Measurements from ENCODE around the gene HCST.
"Not testable (repeated sequence)": the region's sequence is repeated elsewhere in the genome, so short reads cannot be mapped to it uniquely, and the experiment has no call there.

HCST gene

DNA sequence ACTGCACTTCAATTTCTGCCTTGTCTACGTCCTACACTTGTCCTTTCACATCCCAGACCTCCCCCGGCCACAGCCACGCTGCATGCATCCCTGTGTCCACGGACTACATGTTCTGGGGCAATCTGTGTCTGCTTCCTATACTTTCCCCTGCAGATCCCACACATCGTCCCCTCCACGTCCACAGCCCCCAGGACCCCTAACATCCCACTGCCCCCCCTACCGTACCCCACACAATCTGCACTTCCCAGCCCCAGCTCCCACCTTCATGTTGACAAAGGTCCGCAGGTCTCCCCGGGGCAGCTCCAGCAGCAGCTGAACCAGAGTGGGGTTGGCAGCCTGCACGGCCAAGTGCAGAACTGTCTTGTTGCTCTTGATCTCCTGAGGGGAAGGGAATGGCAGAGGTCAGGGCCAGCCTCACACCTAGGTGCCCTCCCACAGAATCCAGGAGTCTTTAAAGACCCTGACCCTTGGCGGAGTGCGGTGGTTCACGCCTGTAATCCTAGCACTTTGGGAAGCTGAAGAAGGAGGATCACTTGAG lies 12.1 kb upstream of the HCST start:
- H3K4me3 Mint-ChIP-seq = no peak overlapping the region

DNA sequence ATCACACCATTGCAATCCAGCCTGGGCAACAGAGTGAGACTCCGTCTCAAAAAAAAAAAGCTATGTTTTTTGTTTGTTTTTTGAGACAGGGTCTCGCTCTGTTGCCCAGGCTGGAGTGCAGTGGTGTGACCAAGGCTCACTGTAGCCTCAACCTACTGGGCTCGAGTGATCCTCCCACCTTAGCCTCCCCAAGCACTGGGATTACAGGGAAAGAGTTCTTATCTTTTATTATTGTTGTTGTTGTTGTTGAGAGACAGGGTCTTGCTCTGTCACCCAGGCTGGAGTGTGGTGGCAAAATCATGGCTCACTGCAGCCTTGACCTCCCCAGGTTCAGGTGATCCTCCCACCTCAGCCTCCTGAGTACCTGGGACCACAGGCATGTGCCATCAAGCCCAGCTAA lies 10.5 kb upstream of the HCST start:
- H3K27ac Mint-ChIP-seq; H3K9me3 Mint-ChIP-seq (ENCODE audit: low read depth); H3K27me3 Mint-ChIP-seq; H3K4me3 Mint-ChIP-seq: not testable (repeated sequence)
- H3K36me3 Mint-ChIP-seq = peaks cover 15% of the 10 kb centered on the region
- H3K4me1 Mint-ChIP-seq (ENCODE audit: low read depth) = peaks cover 19% of the 10 kb centered on the region

More for the DNA sequence above, 12.1 kb upstream of the HCST start:
- peaks cover 12% of the 10 kb centered on the region for H3K4me1 Mint-ChIP-seq (ENCODE audit: low read depth)
- peaks cover 15% of the 10 kb centered on the region for H3K36me3 Mint-ChIP-seq
- H3K9me3 Mint-ChIP-seq (ENCODE audit: low read depth) = no peaks in the 10 kb centered on the region
- H3K27ac Mint-ChIP-seq = no peak overlapping the region
- no peaks in the 10 kb centered on the region for H3K27me3 Mint-ChIP-seq

GRCh38 chr19:35894342-35894741 lies 8.0 kb upstream of the HCST start:
- Mint-ChIP-seq H3K4me3 (peak overlapping the region; percentile 10), H3K27ac (peak overlapping the region; percentile 41), H3K36me3 (peaks cover 6% of the 10 kb centered on the region), H3K9me3 (ENCODE audit: low read depth) (no peaks in the 10 kb centered on the region), H3K4me1 (ENCODE audit: low read depth) (peaks cover 26% of the 10 kb centered on the region), H3K27me3 (no peaks in the 10 kb centered on the region)

- peaks cover 26% of the 10 kb centered on the region for H3K4me1 Mint-ChIP-seq (ENCODE audit: low read depth)
- peaks cover 4% of the 10 kb centered on the region for H3K36me3 Mint-ChIP-seq
- H3K27me3 Mint-ChIP-seq = no peaks in the 10 kb centered on the region
- peak overlapping the region; percentile 96 for H3K4me3 Mint-ChIP-seq
- no peaks in the 10 kb centered on the region for H3K9me3 Mint-ChIP-seq (ENCODE audit: low read depth)
- no peak overlapping the region for H3K27ac Mint-ChIP-seq
Measured at GRCh38 chr19:35895911-35896642, 6.3 kb upstream of the HCST start.

- peak overlapping the region; percentile 96 for H3K4me3 Mint-ChIP-seq
- peaks cover 28% of the 10 kb centered on the region for H3K4me1 Mint-ChIP-seq (ENCODE audit: low read depth)
- H3K27me3 Mint-ChIP-seq = no peaks in the 10 kb centered on the region
- no peak overlapping the region for H3K27ac Mint-ChIP-seq
- H3K36me3 Mint-ChIP-seq = peaks cover 4% of the 10 kb centered on the region
- H3K9me3 Mint-ChIP-seq (ENCODE audit: low read depth) = no peaks in the 10 kb centered on the region
Measured at GRCh38 chr19:35896643-35897040, 5.7 kb upstream of the HCST start.

DNA sequence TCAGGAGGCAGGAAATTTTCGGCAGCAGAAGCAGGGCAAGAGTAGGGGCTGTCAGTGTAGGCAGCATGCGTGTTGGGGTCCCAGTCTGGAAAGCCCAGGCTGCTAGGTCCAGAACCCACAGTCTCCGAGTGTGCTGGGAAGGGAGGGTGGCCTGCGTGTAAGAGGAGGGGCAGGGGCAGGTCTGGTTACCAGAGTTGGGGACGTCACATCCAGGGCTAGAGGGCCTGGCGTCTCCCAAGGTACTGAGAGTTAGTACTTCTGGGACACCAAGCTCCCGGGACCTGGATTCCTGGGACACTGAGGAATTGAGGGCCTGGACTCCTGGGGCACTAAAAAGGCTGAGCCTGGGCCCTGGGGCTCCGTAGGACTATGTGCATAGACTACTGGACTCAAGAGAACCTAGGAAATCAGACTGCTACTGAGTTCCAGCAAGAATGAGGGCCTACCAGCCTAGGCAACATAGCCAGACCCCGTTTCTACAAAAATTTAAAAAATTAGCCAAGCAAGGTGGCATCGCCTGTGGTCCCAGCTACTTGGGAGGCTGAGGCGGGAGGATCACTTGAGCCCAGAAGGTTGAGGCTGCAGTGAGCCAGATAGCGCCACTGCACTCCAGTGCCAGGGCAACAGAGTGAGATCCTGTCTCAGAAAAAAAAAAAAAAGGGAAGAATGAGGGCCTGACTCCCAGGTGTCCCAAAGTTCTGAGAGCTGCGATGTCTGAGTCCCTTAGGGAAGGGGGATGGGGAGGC lies 4.5 kb upstream of the HCST start:
- H3K9me3 Mint-ChIP-seq (ENCODE audit: low read depth) = no peaks in the 10 kb centered on the region
- no peaks in the 10 kb centered on the region for H3K27me3 Mint-ChIP-seq
- peak overlapping the region; percentile 96 for H3K4me3 Mint-ChIP-seq
- peaks cover 2% of the 10 kb centered on the region for H3K36me3 Mint-ChIP-seq
- peak overlapping the region; percentile 54 for H3K27ac Mint-ChIP-seq
- H3K4me1 Mint-ChIP-seq (ENCODE audit: low read depth) = peaks cover 36% of the 10 kb centered on the region

DNA sequence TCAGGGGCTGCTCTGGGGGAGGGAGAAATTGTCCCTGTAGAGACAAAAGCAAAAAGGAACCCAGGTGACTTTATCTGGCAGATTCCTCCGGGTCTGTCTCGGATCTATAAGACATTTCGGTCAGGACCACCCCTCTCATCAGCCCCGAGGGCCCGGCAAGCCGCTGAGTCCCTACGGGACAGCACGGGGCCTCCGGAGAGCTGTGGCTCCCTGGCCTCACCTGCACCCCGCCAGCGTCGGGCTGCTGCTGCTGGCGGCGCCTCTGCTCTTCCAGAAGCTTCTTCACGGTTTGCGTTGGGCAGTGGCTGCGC lies 3.9 kb upstream of the HCST start:
- H3K36me3 Mint-ChIP-seq = no peaks in the 10 kb centered on the region
- no peaks in the 10 kb centered on the region for H3K27me3 Mint-ChIP-seq
- H3K4me1 Mint-ChIP-seq (ENCODE audit: low read depth) = peaks cover 39% of the 10 kb centered on the region
- peak overlapping the region; percentile 96 for H3K4me3 Mint-ChIP-seq
- peak overlapping the region; percentile 92 for H3K27ac Mint-ChIP-seq
- no peaks in the 10 kb centered on the region for H3K9me3 Mint-ChIP-seq (ENCODE audit: low read depth)

DNA sequence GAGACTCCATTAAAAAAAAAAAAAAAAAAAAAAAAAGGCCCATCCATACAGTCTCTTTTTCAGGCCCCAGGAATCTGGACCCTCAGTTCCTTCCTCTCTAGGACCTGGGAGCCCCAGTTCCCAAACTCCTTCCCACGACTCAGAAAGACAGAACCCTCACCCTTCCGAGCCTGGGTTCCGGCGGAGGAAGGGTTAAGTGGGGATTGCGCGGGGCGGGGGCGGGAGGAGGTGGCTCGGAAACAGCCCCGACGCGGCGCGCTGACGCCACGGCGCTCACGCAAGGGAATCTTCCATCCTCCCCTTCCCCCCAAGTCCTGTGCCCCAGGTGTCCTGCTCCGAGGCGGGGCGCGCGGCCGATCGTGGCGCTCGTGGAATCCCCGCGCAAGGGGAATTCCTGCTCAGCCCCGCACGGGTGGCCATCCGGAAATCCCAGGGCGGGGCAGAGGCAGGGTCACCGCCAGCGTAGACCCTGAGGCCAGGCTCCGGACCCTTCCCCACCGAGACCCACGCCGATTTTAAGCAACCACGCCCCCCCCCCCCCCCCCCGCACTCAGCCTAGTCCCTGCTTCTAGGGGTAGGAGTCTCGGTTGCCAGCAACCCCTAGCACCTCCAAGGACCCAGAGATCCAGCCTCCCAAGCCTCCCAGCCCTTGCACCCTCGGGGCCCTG lies 2.6 kb upstream of the HCST start:
- H3K27me3 Mint-ChIP-seq = no peaks in the 10 kb centered on the region
- no peaks in the 10 kb centered on the region for H3K9me3 Mint-ChIP-seq (ENCODE audit: low read depth)
- H3K4me3 Mint-ChIP-seq = peak overlapping the region; percentile 96
- H3K36me3 Mint-ChIP-seq = no peaks in the 10 kb centered on the region
- peak overlapping the region; percentile 92 for H3K27ac Mint-ChIP-seq
- peaks cover 49% of the 10 kb centered on the region for H3K4me1 Mint-ChIP-seq (ENCODE audit: low read depth)

- no peaks in the 10 kb centered on the region for H3K36me3 Mint-ChIP-seq
- H3K27ac Mint-ChIP-seq = peak overlapping the region; percentile 89
- peak overlapping the region; percentile 96 for H3K4me3 Mint-ChIP-seq
- H3K27me3 Mint-ChIP-seq = no peaks in the 10 kb centered on the region
- no peaks in the 10 kb centered on the region for H3K9me3 Mint-ChIP-seq (ENCODE audit: low read depth)
- H3K4me1 Mint-ChIP-seq (ENCODE audit: low read depth) = peaks cover 47% of the 10 kb centered on the region
Measured at GRCh38 chr19:35901055-35901644, 1.2 kb upstream of the HCST start.

DNA sequence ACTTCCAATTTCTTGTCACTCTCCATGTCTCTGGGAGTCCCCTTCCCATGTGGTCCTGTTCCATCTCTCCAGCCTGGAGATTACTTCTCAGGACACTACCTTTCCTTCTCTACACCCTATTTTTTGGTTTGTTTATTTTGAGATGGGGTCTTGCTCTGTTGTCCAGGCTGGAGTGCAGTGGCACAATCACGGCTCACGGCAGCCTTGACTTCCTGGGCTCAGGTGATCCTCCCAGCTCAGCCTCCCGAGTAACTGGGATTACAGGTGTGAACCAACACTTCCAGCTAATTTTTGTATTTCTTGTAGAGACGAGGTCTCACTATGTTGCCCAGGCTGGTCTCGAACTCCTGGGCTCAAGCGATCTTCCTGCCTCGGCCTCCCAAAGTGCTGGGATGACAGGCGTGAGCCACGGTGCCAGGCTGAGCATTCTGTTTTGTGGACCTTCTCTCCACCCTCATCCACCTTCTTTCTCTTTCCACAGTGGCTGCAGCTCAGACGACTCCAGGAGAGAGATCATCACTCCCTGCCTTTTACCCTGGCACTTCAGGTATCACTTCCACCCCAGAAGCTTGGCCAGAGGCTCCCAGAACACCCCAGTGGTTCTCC lies 644 bp downstream of the HCST start:
- Mint-ChIP-seq H3K4me1 (ENCODE audit: low read depth) (peaks cover 45% of the 10 kb centered on the region), H3K36me3 (no peaks in the 10 kb centered on the region), H3K27ac (peak overlapping the region; percentile 96), H3K4me3 (peak overlapping the region; percentile 87), H3K9me3 (ENCODE audit: low read depth) (no peaks in the 10 kb centered on the region), H3K27me3 (no peaks in the 10 kb centered on the region)

DNA sequence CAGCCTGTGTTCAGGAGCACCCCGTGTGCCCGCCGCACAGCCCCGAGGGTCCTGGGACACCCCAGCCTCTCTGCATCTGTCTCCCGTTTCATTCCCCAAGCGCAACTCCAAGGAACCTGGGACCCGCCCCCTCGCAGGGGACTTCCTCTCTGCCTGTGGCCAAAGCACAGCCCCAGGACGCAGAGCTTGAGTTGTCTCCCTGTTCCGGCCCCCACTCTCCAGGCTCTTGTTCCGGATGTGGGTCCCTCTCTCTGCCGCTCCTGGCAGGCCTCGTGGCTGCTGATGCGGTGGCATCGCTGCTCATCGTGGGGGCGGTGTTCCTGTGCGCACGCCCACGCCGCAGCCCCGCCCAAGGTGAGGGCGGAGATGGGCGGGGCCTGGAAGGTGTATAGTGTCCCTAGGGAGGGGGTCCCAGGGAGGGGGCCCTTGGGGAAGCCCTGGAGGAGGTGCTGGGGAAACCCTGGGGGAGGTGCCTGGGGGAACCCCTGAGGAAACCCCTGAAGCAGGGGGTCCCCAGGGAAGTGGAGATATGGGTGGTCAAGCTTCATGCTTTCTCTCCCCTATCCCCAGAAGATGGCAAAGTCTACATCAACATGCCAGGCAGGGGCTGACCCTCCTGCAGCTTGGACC lies 1.3 kb downstream of the HCST start:
- H3K4me1 Mint-ChIP-seq (ENCODE audit: low read depth) = peaks cover 45% of the 10 kb centered on the region
- H3K36me3 Mint-ChIP-seq = no peaks in the 10 kb centered on the region
- H3K9me3 Mint-ChIP-seq (ENCODE audit: low read depth) = no peaks in the 10 kb centered on the region
- no peaks in the 10 kb centered on the region for H3K27me3 Mint-ChIP-seq
- H3K4me3 Mint-ChIP-seq = peak overlapping the region; percentile 87
- H3K27ac Mint-ChIP-seq = peak overlapping the region; percentile 96

DNA sequence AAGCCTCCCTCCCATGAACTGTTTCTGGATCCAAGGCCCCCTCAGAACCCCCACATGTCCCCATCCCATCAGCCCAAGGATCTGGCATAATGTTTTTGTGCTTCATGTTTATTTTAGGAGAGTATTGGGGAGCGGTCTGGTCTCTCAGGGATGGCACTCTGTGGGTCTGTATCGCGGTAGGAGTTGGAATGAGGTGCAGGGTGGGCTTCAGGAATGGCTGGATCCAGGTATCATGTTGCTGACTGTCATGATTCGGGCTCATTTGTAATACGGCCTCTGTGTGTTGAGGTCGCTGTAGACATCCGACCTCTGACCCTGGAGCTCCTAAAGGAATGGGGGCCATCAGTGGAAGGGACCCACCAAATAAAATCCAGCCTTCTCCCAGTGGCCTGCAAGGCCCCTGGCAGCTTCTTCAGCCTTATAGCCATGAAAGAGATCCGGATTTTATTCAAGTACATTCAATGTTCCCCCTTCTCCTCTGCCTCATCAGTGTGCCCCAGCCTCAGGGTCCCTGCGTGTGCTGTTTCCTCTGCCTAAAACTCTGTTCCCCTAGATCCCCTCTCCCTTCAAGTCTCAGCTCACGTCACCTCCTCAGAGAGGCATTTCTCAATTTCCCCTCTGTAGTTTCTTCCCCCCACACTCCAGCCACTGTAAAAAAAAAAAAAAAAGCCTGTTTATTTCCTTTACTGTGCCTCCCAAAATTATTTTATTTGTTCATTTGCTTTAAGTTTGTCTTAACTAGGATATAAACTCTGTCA lies 2.2 kb downstream of the HCST start:
- Mint-ChIP-seq H3K36me3 (no peaks in the 10 kb centered on the region), H3K4me1 (ENCODE audit: low read depth) (peaks cover 51% of the 10 kb centered on the region), H3K27ac (peak overlapping the region; percentile 96), H3K4me3 (peak overlapping the region; percentile 70), H3K27me3 (no peaks in the 10 kb centered on the region), H3K9me3 (ENCODE audit: low read depth) (no peaks in the 10 kb centered on the region)

GRCh38 chr19:35905178-35905727 lies 2.9 kb downstream of the HCST start:
- Mint-ChIP-seq H3K36me3 (no peaks in the 10 kb centered on the region), H3K27me3 (no peaks in the 10 kb centered on the region), H3K4me1 (ENCODE audit: low read depth) (peaks cover 54% of the 10 kb centered on the region), H3K4me3 (peak overlapping the region; percentile 20), H3K9me3 (ENCODE audit: low read depth) (no peaks in the 10 kb centered on the region), H3K27ac (peak overlapping the region; percentile 96)

Measured in activated naive CD8-positive, alpha-beta T cell (primary cell).